Measurements from ENCODE around the gene RNF224. TPM values are rescaled to one million over a fixed set of nuclear protein-coding genes. Genes with fewer than 3 reads are reported as not detected.
A peak's percentile ranks its signal among the peaks of the same experiment; 100 is the strongest.

The RNF224 gene
- polyA plus RNA-seq, 12 donors = 0.66 to 2.9 (median 1.3) TPM; not detected in 2

DNA sequence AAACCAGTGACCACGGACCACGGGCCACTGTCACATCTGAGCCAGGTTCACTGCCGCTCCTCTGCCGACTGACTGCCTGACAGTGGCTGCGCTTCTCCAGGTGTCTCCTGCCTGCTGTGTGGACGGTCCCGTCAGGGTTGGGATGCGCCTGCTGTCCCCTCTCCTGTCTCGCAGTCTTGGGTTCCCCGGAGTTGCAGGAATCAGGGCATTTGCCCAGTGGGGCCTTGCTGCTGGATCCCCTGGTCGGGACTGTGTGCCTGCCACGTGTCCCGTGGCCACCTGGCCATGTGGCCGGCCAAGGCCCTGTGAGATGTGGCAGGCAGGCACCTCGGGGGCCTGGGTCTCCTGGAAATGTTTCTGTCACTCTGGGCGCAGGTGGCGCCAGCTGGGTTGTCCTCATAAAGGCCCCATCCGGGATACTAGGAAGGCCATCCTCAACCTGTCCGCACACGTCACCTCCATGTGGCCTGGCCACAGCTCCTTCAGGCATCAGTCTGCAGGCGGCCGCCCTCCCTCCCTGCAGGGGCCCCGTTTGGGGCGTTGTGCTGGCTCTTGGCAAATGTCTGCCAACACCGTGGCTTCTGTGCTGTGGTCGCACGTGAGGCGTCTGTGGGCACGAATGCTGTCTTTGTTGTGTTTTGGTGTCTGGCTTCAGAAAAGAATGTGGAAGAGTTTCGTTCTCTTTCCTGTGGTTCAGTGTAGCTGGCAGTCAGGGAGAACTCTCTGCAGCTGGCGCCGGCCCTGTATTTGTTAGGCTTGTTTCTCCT lies 43.8 kb downstream of the RNF224 start:
- no peak for DNase-seq

DNA sequence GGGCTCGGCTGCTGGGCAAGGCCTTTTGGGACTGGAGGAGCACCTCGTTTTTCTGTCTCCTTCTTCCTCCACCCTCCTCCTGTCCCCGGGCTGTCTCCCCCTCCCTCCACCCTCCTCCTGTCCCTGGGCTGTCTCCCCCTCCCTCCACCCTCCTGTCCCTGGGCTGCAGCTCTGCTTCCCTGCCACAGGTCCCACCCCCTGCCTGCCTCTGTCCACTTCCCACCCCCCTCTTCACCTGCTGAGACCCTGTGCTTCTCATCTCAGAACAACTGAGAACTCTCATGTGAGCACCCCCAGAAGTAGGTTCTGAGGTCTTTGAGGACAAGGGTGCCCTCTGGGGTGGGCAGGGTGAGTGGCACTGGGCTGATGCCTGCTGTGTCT lies 44.4 kb downstream of the RNF224 start:
- DNase-seq = no peak

DNA sequence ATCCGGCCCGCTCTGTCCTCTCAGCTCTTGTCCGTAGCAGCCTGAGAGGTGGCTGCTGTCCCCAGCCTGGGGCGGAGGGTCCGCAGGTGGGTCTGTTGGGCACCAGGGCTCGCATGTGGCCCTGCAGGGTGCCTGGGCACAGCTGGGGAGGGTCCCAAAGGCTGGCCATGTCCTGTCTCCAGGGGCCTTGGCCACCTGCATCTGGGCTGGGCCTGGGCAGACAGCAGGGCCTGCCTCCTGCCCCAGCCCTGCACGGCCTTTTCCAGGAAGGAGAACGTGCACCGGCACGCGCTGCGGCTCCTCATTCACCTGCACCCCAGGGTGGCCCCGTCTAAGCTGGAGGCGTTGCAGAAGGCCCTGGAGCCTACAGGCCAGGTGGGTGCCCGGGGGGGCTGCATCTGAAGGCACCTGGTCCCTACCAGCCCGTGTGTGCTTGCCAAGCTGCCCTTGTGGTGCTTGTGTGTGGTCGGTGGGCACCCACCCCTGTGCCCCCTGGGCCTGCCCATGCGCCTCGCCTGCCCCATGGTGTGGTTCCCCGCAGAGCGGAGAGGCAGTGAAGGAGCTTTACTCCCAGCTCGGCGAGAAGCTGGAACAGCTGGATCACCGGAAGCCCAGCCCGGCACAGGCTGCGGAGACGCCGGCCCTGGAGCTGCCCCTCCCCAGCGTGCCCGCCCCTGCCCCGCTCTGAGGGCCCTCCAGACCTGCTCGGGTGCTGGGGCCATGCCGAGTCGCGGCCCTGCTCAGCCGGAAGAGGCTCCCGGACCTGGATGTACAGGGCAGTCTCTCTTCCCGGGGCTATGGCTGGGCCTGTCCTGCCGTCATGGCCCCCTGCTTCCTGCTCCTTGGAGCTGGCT lies 45.2 kb downstream of the RNF224 start:
- no peak for DNase-seq

DNA sequence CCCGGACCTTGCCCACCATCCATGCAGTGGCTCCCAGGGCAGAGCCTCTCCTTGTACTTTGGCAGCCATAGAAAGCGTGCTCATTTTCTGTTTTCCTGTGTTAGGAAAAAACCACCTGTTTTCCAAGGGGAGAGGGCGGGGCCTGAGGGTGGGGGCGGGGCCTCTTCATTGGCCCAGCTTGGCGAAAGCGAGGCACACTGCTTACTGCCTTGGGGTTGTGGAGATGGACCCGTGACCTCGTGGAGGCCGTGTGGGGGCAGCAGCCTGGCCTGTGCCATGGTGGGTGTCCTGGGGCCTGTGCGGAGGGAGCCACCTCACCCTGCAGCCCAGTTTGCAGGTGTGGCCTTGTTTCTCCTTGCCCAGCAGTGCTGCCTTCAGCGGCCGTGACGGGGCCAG lies 45.8 kb downstream of the RNF224 start:
- no peak for DNase-seq

DNA sequence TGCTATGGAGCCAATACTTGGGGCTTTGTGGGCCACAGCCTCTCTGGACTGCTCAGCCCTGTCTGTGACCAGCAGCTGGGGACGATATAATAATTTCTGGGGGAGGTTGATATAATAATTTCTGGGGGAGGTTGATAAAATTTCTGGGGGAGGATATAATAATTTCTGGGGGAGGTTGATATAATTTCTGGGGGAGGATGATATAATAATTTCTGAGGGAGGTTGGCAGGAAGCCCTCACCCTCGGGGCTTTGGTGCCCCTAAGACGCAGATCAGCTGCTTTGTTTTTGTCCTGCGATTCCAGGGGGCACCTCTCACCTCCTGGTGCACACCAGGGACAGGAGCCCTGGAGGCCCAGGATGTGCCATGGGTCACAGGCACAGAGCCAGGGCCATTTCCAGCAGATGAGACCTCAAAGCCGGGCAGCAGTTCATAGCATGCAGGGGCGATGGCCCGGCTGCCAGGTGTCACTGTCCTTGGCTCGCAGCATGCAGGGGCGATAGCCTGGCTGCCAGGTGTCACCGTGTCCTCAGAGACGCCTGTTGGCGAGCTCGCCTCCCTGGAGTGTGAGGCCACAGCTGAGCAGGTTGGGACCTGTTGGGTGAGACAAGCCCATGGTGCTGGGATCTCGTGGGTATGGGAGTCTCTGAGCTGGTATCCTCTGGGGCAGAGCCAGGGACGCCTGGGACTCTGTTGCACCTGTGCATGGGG lies 46.5 kb downstream of the RNF224 start:
- no peak for DNase-seq

DNA sequence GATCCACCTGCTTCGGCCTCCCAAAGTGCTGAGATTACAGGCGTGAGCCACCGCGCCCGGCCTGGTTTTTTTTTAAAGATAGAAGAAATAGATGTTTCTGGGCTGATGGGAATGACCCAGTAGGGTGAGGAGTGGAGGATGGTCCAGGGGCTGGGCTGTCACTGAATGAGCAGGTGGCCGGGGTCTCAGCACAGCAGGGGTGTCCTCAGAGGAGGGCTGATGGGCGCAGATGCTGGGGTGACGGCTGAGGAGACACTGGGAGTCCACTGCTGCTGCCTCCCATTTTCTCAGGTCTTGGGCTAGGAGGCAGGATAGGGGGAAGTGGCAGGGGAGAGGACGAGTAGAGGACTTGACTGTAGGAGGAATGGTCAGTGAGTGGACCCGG lies 47.9 kb downstream of the RNF224 start:
- no peak for DNase-seq

DNA sequence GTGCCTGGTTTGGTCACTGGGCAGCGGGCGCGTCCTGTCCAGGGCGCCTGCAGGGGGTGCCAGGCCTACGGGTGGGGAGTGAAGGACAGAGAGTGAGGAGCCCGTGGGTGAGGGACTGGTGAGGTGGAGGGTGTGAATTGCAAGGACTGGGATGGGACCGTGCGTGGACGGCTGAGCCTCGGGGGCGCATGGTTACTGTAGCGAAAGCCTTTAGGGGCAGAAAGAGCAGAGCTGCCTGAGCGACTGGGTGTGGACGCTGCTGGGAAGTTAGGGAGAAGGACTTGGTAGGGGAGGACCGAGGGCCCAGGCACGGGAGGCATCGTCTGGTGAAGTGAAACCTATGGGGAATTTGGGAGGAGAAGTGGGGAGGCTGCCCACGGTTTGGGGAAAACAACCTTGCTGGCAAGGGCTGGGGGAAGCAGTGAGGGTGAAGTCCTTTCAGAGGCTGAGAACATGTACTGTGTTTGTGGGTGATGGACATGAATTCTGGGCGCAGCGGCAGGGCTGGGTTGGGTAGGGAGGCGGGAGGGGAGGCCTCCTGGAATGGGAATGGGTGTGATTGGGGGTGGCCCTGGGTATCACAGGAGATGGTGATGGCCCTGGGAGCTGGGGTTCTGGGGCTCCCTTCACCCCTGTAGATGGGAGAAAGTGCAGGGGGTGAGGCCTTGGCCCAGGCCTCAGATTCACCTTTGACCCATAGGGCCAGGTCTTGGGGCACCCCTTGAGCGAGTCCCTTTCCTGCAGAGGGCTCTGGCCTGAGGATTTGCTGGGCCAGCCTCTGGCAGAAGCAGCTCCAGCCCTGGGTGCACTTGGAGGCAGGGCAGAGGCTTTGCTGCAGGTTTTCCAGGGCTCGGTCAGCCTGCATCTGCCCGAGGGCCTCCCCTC lies 48.5 kb downstream of the RNF224 start:
- no peak for DNase-seq

DNA sequence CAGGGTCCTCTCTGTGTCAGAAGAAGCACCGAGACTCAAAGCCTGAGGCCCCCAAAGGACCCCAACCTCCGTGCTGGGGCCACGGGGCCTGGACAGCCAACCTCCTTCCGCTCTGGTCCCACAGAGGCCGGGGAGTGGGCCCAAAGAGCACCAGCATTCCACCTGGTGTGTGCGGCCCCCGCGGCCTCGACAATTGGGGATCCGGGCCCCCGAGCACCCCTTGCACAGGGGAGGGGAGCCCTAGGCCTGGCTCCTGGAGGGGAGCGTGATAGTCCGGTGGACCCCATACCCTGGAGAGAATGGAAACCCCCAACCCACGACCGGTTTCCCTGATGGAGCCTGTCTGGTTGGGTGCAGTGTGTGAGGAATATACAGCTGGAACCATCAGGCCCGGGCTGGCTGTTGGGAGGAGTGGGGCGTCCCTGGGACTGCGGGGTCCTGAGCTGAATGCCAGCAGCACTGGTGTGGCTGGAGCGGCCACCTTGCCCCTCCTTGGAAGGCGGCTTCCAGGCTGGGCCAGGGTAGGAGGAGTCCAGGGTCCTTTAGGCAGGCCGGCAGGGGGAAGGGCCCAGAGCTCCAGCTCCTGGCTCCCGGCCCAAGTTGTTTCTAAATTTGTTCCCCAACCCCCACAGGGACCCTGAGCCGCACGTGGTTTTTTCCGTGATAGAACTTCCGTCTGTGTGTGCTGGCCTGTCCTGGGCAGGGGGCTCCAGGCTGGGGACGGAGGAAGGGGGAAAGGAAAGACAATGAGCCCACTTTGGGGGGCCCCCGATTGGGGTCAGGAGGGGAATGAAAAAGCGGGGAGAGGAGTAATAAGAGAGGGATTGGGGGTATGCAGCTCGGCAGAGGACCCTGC lies 49.4 kb downstream of the RNF224 start:
- DNase-seq = peak; percentile 87

DNA sequence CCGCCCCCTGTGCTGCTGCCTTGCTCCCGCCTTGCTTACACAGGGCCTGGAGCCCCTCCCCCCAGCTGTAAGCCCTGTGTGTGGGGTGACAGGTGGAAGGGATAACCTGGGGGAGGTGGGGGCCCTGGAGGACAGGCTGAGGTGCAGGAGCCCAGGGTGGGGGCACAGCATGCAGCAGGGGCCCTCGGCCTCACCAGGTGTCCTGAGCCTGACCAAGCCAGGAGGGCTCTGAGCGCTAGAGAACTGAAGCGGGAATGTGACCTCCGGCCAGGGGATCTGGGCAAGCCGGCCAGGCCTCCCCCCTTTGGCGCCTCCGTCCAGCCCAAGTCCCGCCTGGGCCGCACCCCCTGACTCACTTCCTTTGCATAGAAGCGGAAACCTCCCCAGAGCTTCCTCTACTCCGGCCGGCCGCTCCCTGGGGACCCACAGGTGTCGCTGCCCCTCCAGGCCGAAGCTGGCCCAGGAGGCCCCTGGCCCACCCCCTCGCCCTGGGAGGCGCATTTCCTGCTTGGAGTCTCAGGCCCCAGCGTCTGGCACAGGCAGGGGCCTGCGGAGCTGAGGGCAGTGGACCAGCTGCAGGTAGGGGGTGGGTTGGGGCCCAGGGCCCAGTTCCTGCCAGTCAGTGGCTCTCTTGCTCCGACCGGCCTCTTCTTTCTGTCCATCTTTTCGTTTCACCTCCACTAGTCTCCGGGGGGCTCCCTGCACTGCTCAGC lies 50.2 kb downstream of the RNF224 start, which contains the start of gene TOR4A:
TOR4A (plus strand) TSS at position 398 of the 713 bp plus-strand sequence. CDS start 964 bp downstream, outside the sequence.
- DNase-seq = peak; percentile 58

DNA sequence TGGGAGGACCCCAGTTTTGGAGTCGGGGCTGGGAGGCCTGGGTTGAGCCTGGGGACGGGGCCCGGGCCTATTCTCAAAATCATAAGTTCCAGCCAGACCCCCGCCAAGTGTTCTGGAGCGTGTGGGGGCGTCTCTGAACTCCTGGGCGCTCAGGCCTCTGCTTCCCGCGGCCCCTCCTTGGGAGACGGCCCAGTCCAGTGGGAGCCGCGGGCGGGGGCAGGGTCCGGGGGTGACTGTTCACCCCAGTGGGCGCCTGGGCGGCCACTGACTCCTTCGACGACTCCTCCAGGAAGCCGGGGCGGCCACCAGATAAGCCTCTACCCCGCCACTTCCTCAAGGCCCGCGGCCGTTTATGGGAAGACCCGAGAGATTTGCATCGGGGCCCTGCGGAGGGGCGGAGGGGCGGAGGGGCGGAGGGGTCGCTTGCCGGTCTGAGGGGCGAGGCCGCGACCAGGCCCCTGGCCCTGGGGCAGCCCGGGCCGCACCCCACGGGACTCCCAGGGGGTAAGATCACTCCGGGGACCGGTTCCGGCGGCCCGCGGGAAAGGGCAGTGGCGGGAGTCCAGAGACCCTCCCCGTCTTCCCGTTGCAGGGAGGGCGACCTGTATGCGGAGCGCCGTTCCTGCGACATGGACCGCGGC lies 50.9 kb downstream of the RNF224 start:
- DNase-seq = no peak

Other genes with a start within 250 kb of the RNF224 start
- gene PTGDS, start 250.0 kb upstream of the RNF224 start, polyA plus RNA-seq (ENCODE audit: insufficient read length in 12 of 12) = 10 to 100 TPM in 6 of 12 donors, 1 to 10 TPM in 4, not detected in 2; 5.3 to 30.3 (median 13.6) TPM
- under 1 TPM in 10 of 12 donors, not detected in 2; 0.19 to 0.74 (median 0.54) TPM for gene LCNL1, start 244.5 kb upstream of the RNF224 start, polyA plus RNA-seq (ENCODE audit: insufficient read length in 12 of 12)
- 10 to 100 TPM in 11 of 12 donors, not detected in 1; 15.5 to 51.6 (median 19.6) TPM for gene PAXX, start 235.1 kb upstream of the RNF224 start, polyA plus RNA-seq (ENCODE audit: insufficient read length in 12 of 12)
- 10 to 100 TPM in 1 of 12 donors, 1 to 10 TPM in 2, under 1 TPM in 6, not detected in 3; 0.23 to 26.6 (median 0.49) TPM for gene CLIC3, start 230.9 kb upstream of the RNF224 start, polyA plus RNA-seq (ENCODE audit: insufficient read length in 12 of 12)
- 10 to 100 TPM in 11 of 12 donors, not detected in 1; 10.1 to 28.9 (median 13.0) TPM for gene ABCA2, start 199.3 kb upstream of the RNF224 start, polyA plus RNA-seq (ENCODE audit: insufficient read length in 12 of 12)
- under 1 TPM in 3 of 12 donors, not detected in 9; 0.05 to 0.45 (median 0.08) TPM for gene FUT7, start 195.4 kb upstream of the RNF224 start, polyA plus RNA-seq (ENCODE audit: insufficient read length in 12 of 12)
- gene NPDC1, start 181.3 kb upstream of the RNF224 start, polyA plus RNA-seq (ENCODE audit: insufficient read length in 12 of 12) = 10 to 100 TPM in 11 of 12 donors, not detected in 1; 26.6 to 48.0 (median 30.3) TPM
- 10 to 100 TPM in 7 of 12 donors, 1 to 10 TPM in 4, not detected in 1; 8.6 to 21.8 (median 12.8) TPM for gene ENTPD2, start 173.4 kb upstream of the RNF224 start, polyA plus RNA-seq (ENCODE audit: insufficient read length in 12 of 12)
- 1 to 10 TPM in 11 of 12 donors, not detected in 1; 2.0 to 8.0 (median 3.3) TPM for gene SAPCD2, start 156.9 kb upstream of the RNF224 start, polyA plus RNA-seq (ENCODE audit: insufficient read length in 12 of 12)
- gene UAP1L1, start 150.0 kb upstream of the RNF224 start, polyA plus RNA-seq (ENCODE audit: insufficient read length in 12 of 12) = 1 to 10 TPM in 10 of 12 donors, not detected in 2; 1.4 to 3.8 (median 1.8) TPM
- gene MAN1B1, start 140.5 kb upstream of the RNF224 start, polyA plus RNA-seq (ENCODE audit: insufficient read length in 12 of 12) = 10 to 100 TPM in 11 of 12 donors, not detected in 1; 34.2 to 65.1 (median 37.7) TPM
- 10 to 100 TPM in 11 of 12 donors, not detected in 1; 16.7 to 86.0 (median 23.7) TPM for gene DPP7, start 112.8 kb upstream of the RNF224 start, polyA plus RNA-seq (ENCODE audit: insufficient read length in 12 of 12)
- gene GRIN1, start 88.3 kb upstream of the RNF224 start, polyA plus RNA-seq (ENCODE audit: insufficient read length in 12 of 12) = under 1 TPM in 4 of 12 donors, not detected in 8; 0.09 to 0.84 (median 0.14) TPM
- not detected for gene LRRC26, start 57.5 kb upstream of the RNF224 start, polyA plus RNA-seq (ENCODE audit: insufficient read length in 12 of 12)
- gene TMEM210, start 55.4 kb upstream of the RNF224 start, polyA plus RNA-seq (ENCODE audit: insufficient read length in 12 of 12) = not detected
- 10 to 100 TPM in 11 of 12 donors, not detected in 1; 21.1 to 36.5 (median 30.4) TPM for gene ANAPC2, start 38.9 kb upstream of the RNF224 start, polyA plus RNA-seq (ENCODE audit: insufficient read length in 12 of 12)
- gene SSNA1, start 38.8 kb upstream of the RNF224 start, polyA plus RNA-seq (ENCODE audit: insufficient read length in 12 of 12) = 10 to 100 TPM in 11 of 12 donors, not detected in 1; 36.2 to 86.3 (median 45.8) TPM
- 10 to 100 TPM in 2 of 12 donors, 1 to 10 TPM in 9, not detected in 1; 4.2 to 10.4 (median 7.9) TPM for gene TPRN, start 26.8 kb upstream of the RNF224 start, polyA plus RNA-seq (ENCODE audit: insufficient read length in 12 of 12)
- gene TMEM203, start 21.9 kb upstream of the RNF224 start, polyA plus RNA-seq (ENCODE audit: insufficient read length in 12 of 12) = 10 to 100 TPM in 11 of 12 donors, not detected in 1; 20.7 to 39.2 (median 31.1) TPM
- 10 to 100 TPM in 2 of 12 donors, 1 to 10 TPM in 9, not detected in 1; 4.9 to 13.3 (median 6.9) TPM for gene NDOR1, start 21.8 kb upstream of the RNF224 start, polyA plus RNA-seq (ENCODE audit: insufficient read length in 12 of 12)
- gene RNF208, start 5.3 kb upstream of the RNF224 start, polyA plus RNA-seq (ENCODE audit: insufficient read length in 12 of 12) = 1 to 10 TPM in 10 of 12 donors, not detected in 2; 1.7 to 7.1 (median 2.3) TPM
- gene CYSRT1, start 2.3 kb upstream of the RNF224 start, polyA plus RNA-seq (ENCODE audit: insufficient read length in 12 of 12) = 1 to 10 TPM in 9 of 12 donors, under 1 TPM in 1, not detected in 2; 0.91 to 3.2 (median 2.1) TPM
- gene SLC34A3, start 3.4 kb downstream of the RNF224 start, polyA plus RNA-seq (ENCODE audit: insufficient read length in 12 of 12) = 1 to 10 TPM in 6 of 12 donors, under 1 TPM in 4, not detected in 2; 0.43 to 1.6 (median 1.0) TPM
- 100 to 1,000 TPM in 11 of 12 donors, not detected in 1; 121 to 306 (median 157) TPM for gene TUBB4B, start 13.8 kb downstream of the RNF224 start, polyA plus RNA-seq (ENCODE audit: insufficient read length in 12 of 12)
- under 1 TPM in 6 of 12 donors, not detected in 6; 0.24 to 0.54 (median 0.30) TPM for gene STPG3, start 23.8 kb downstream of the RNF224 start, polyA plus RNA-seq (ENCODE audit: insufficient read length in 12 of 12)
- gene NELFB, start 27.8 kb downstream of the RNF224 start, polyA plus RNA-seq (ENCODE audit: insufficient read length in 12 of 12) = 10 to 100 TPM in 11 of 12 donors, not detected in 1; 31.1 to 52.0 (median 39.2) TPM
- 10 to 100 TPM in 1 of 12 donors, 1 to 10 TPM in 10, not detected in 1; 3.5 to 14.8 (median 4.4) TPM for gene TOR4A, start 50.2 kb downstream of the RNF224 start, polyA plus RNA-seq (ENCODE audit: insufficient read length in 12 of 12)
- gene NRARP, start 74.8 kb downstream of the RNF224 start, polyA plus RNA-seq (ENCODE audit: insufficient read length in 12 of 12) = 10 to 100 TPM in 2 of 12 donors, 1 to 10 TPM in 9, not detected in 1; 2.6 to 28.7 (median 4.3) TPM
- gene EXD3, start 195.7 kb downstream of the RNF224 start, polyA plus RNA-seq (ENCODE audit: insufficient read length in 12 of 12) = 10 to 100 TPM in 8 of 12 donors, 1 to 10 TPM in 3, not detected in 1; 6.7 to 21.6 (median 11.6) TPM
- gene NOXA1, start 195.9 kb downstream of the RNF224 start, polyA plus RNA-seq (ENCODE audit: insufficient read length in 12 of 12) = 1 to 10 TPM in 10 of 12 donors, not detected in 2; 1.4 to 3.1 (median 2.4) TPM
- gene ENTPD8, start 213.9 kb downstream of the RNF224 start, polyA plus RNA-seq (ENCODE audit: insufficient read length in 12 of 12) = 1 to 10 TPM in 1 of 12 donors, under 1 TPM in 10, not detected in 1; 0.11 to 6.2 (median 0.34) TPM
- gene NSMF, start 231.8 kb downstream of the RNF224 start, polyA plus RNA-seq (ENCODE audit: insufficient read length in 12 of 12) = 10 to 100 TPM in 11 of 12 donors, not detected in 1; 13.4 to 40.8 (median 17.9) TPM